ENCODE results near the gene TMEM247.

TMEM247 gene

GRCh38 chr2:46479265-46479664, at the start of gene TMEM247:
TMEM247 (plus strand) TSS chr2:46479565.
- TF ChIP-seq CTCF (IDR thresholded peaks at IDR 0.05): no peak
- no peak within 1 kb of the TSS for H3K4me3 ChIP-seq

GRCh38 chr2:46430413-46430812, 49.0 kb upstream of the TMEM247 start:
- DNase-seq (ENCODE audit: low spot score): no peak
- no peak for TF ChIP-seq CTCF (IDR thresholded peaks at IDR 0.05)
- no peak overlapping the region for H3K4me3 ChIP-seq
- H3K27ac ChIP-seq: no peak overlapping the region

More at GRCh38 chr2:46479265-46479664, at the start of gene TMEM247:
- H3K27ac ChIP-seq: no peak within 1 kb of the TSS
- peak; percentile 40 for DNase-seq (ENCODE audit: low spot score)

- no peak for DNase-seq (ENCODE audit: low spot score)
- no peak for TF ChIP-seq CTCF (IDR thresholded peaks at IDR 0.05)
- no peak overlapping the region for H3K27ac ChIP-seq
- no peak overlapping the region for H3K4me3 ChIP-seq
These were observed 48.4 kb upstream of the TMEM247 start for GRCh38 chr2:46430992-46431391.

- no peak for DNase-seq (ENCODE audit: low spot score)
- Histone ChIP-seq H3K4me3 (no peak overlapping the region), H3K27ac (no peak overlapping the region)
- no peak for TF ChIP-seq CTCF (IDR thresholded peaks at IDR 0.05)
These were observed 47.7 kb upstream of the TMEM247 start for GRCh38 chr2:46431481-46432235.

GRCh38 chr2:46434851-46435273, 44.5 kb upstream of the TMEM247 start:
- Histone ChIP-seq H3K27ac (no peak overlapping the region), H3K4me3 (no peak overlapping the region)
- no peak for TF ChIP-seq CTCF (IDR thresholded peaks at IDR 0.05)
- DNase-seq (ENCODE audit: low spot score): no peak

GRCh38 chr2:46435353-46435752, 44.0 kb upstream of the TMEM247 start:
- TF ChIP-seq CTCF (IDR thresholded peaks at IDR 0.05): no peak
- no peak for DNase-seq (ENCODE audit: low spot score)
- H3K4me3 ChIP-seq: no peak overlapping the region
- H3K27ac ChIP-seq: no peak overlapping the region

GRCh38 chr2:46435796-46436360, 43.5 kb upstream of the TMEM247 start:
- no peak for DNase-seq (ENCODE audit: low spot score)
- H3K27ac ChIP-seq: no peak overlapping the region
- no peak overlapping the region for H3K4me3 ChIP-seq
- TF ChIP-seq CTCF (IDR thresholded peaks at IDR 0.05): no peak
